D341Med (cell line): Measurements from ENCODE around the gene METTL15.
"Not testable (repeated sequence)": the region's sequence is repeated elsewhere in the genome, so short reads cannot be mapped to it uniquely, and the experiment has no call there.

Experiments used
- DNase-seq: peaks from one replicate; pipeline ENCODE4 v3.0.0; 2012; ENCODE audit warnings: low spot score

METTL15 gene

DNA sequence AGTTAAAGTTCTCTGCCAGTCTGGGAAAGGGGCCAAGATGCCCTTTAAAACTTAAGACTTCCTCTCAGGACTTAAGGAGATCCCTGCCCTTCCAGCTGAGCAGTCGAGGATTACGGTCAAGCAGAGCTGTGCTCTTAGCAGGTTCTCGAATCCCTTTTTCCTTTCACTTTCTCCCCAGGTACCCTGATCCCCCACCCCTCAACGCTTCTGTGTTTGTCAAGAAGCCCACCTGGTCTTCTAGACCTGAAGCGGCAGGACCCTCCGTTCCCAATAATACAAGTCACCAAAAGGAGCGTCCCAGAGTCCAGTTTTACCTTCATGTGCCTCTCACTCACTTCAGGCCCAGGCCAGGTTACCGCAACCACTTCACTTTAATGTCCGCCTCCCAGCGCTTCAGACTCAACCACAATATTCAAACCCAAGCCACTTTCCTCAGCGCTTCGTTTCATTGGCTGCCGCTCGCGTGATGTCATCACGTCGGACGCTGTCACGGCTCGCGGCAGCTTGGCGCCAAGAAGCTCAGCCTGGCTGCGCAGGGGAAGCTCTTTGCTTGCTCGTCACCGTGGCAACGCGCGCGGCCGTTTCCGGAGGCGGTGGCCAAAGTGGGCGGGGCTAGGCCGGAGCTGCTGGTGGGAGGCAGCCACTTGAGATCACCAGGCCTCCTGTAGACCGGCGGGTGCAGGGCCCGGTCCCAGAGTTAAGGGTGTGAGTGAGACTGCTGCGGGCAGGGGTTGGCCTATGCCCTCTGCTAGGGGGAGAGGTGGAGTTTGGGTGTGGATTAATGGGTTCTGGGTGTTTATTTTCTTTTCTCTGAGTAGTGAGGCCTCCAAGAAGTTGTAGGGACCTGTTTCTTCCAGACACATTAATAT lies at the start of gene METTL15, which contains the start of gene KIF18A:
Gene METTL15 (plus strand): TSS at position 639 of the 869 bp plus-strand sequence. CDS start 4,947 bp downstream, outside the sequence.
Gene KIF18A (minus strand): TSS at position 407 of the 869 bp plus-strand sequence. CDS start 10,209 bp downstream, outside the sequence.
- peak; percentile 95 for DNase-seq

DNA sequence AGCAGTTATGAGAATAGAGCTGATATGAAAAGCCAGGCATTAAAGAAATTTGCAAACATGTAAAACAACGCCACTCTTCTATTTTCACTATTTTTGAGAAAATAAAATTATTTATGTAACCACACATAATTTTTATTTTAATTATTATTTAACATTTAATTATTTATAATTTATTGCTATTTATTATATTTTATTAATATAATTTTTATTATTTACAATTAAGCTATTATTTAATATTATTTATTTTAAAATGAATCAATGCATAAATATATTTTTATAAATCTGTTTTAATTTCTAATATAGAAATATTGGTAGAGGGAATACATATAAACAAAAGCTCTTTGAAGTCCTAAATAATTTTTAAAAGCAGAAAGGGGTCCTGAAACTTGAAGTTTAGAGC lies 36.9 kb upstream of the METTL15 start:
- DNase-seq = no peak

- no peak for DNase-seq
These were observed 35.9 kb upstream of the METTL15 start for GRCh38 chr11:28072321-28072720.

DNA sequence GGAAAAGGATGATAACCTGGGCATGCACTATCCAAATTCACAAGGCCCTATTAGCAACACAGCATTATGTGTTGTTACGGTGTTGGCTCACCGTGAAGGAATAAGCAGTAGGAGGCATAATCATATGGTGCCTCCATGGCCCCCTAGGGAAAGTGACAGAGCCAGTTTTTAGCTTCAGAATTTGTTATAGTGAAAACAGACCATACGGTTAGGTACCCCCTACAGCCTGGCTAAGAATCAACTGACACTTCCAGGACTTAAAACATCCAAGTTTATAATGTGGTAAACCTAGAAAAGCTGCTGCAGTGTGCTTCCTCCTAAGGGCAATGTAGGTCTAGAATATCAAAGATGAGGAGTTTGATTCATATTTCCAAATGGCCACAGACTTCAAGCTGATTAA lies 30.7 kb upstream of the METTL15 start:
- DNase-seq = no peak

- DNase-seq = no peak
These were observed 25.1 kb upstream of the METTL15 start for GRCh38 chr11:28083118-28083517.

GRCh38 chr11:28086569-28086968 lies 21.6 kb upstream of the METTL15 start:
- DNase-seq = no peak

- not testable (repeated sequence) for DNase-seq
These were observed 21.0 kb upstream of the METTL15 start for GRCh38 chr11:28087192-28087591.

DNA sequence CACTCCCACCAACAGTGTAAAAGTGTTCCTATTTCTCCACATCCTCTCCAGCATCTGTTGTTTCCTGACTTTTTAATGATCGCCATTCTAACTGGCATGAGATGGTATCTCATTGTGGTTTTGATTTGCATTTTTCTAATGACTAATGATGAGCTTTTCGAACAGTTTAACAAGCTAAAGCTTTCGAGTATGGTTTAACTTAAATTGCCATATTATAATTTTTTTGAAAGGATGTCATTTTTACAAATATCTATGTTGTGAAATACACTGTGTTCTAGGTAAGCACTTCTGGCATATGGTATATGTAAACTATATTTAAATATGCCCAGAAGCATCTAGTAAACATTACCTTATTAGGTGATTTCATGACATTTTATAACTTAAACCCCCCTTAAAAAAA lies 20.5 kb upstream of the METTL15 start:
- not testable (repeated sequence) for DNase-seq

GRCh38 chr11:28089378-28089777 lies 18.8 kb upstream of the METTL15 start:
- DNase-seq = no peak

DNA sequence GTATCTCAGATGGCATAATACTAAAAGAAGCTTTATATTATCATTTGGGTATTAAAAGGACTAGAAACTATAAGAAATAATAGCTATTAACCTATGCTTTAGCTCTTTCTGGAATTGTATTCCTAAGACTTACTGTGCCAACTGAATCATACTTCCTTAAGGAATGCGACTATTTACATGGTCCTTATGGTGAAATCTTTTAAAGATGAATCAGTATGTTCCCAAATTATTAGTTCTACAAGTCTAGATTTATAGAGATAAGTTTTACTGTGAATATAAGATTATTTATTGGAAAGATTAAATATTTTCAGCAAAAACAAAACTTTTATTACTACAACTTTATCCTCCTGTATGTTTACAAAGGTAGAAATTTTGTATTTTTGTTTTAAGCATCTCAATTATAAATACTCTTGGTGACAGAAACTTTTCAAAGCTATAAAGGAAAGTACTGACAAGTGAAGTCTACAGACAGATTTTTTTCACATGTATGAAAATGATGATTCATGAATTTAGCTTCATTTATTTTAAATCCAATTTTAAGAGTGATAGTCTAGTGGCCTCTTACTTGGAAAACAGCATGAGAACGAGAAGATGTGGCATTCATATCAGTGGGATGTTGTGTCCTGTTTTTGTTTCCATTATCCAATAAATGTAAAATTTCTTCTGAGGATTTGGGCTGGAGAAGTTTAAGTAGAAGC lies 18.0 kb upstream of the METTL15 start:
- no peak for DNase-seq

DNA sequence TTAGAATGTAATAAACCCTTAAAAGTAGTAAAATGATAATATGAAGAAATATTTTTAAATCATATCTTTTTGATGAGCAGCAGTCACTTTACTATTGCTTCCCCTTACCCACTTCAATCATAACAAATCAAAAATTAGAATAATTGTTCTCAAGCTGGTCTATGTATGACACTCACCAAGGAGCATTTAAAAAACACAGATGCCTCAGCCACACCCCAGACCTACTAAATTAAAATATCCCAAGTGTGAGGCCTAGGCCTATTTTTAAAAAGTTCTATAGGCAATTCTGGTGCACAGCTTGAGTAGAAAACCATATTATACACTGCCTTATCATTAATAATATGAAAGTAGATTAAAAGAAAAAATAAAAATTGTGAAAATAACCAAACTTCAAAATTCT lies 15.4 kb upstream of the METTL15 start:
- DNase-seq = no peak

DNA sequence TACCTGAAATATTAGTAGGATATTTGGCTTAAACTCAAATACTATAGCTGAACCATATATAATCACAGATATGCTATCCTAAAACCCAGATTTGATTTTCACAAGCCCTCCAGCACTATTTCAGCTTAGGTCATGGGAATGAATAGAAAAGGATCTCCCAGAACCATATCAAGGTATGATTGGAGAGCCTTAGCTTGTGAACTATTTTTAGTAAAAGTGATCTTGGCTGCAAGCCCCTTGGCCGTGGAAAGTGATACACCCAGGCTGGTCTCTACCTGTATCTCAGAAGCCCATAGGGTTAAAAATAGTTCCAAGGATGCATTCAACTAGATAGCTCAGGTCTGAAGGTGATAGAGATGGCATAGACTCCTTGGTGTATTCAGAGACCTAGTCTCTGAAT lies 9.9 kb upstream of the METTL15 start:
- no peak for DNase-seq

GRCh38 chr11:28099715-28100114 lies 8.5 kb upstream of the METTL15 start:
- no peak for DNase-seq

GRCh38 chr11:28100665-28101064 lies 7.5 kb upstream of the METTL15 start:
- DNase-seq = no peak

- DNase-seq = not testable (repeated sequence)
These were observed 5.9 kb upstream of the METTL15 start for GRCh38 chr11:28102300-28102699.

GRCh38 chr11:28104425-28104824 lies 3.8 kb upstream of the METTL15 start:
- DNase-seq = no peak

DNA sequence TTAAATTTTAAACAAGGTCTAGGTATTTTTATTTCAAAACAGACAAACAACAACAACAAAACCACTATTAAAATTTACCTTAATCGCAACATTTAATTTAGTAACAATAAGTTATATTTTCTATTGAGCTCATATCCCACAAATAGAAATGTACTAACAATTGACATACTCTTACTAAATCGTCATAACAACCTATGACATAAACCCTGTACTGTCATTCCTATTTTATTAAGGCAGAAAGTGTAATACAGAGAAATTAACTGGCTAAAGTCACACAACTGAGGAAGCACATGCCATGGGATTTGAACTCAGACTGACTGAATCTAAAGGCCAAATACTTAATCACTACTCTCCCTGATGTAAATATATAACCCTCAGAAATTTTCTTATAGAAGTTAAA lies 3.2 kb upstream of the METTL15 start:
- no peak for DNase-seq

DNA sequence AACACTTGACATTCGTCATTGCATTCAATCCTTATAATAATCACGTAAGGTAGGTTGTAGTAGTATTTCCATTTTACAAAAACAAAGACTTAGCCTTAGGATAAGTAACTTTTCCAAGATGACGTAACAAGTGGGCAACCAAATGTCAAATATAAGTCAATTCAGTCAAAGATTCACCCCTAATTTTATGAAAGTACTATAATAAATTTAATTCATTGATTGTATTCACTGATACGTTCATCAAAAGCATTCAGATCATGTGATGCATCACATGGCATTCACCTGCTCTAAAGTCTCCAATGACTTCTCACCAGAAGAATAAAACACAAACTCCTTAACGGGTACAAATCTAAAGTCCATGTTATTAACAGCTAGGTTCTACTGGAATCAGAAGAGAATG lies 2.3 kb upstream of the METTL15 start:
- DNase-seq = no peak

DNA sequence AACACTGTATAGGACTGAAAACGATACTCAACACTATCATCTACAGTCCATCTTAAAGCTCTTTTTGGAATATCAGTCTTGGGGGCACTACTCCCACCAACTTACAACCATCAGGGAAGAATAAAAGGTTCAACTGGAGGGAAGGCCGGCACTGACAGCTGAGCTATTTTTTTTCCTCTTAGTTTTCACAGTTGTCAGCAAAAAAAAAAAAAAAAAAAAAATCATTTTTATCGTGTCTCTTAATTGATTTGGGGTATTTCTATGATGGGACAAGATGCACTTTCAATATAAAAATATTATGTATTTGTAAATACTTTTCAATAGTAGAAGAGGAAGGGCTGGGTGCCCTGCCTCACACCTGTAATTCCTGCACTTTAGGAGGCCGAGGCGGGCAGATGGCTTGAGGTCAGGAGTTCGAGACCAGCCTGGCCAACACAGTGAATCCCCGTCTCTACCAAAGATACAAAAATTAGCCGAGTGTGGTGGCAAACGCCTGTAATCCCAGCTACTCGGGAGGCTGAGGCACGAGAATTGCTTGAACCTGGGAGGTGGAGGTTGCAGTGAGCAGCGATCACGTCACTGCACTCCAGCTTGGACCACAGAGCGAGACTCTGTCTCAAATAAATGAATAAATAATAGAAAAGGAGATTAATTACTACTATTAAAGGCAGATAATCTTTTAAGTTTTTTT lies 1.7 kb upstream of the METTL15 start:
- DNase-seq = no peak

DNA sequence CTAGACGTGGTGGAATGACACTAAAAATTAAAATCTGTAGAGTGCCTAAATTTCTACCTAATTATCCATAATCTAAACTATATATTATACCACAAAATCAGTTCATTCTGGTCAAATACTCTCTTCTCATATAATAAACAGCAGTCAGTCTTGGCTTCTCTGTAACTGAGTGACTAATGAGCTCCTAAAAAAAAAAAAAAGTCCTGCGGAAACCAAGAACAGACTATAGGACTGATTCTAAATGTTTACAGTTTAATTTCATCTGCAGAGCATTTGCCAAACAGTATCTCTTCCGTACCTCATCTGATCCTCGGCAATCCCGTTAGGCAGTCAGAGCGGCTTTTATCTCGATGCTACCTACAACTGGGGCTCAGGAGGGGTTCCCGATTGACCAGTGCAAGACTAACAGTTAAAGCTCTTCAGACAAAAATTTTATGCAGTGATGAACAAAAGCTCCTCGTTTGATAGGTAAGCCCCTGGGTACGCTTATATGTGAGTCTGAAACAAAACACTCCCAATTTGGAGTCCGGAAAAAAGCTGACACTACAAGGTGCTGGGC lies 918 bp upstream of the METTL15 start:
- DNase-seq = peak; percentile 25

DNA sequence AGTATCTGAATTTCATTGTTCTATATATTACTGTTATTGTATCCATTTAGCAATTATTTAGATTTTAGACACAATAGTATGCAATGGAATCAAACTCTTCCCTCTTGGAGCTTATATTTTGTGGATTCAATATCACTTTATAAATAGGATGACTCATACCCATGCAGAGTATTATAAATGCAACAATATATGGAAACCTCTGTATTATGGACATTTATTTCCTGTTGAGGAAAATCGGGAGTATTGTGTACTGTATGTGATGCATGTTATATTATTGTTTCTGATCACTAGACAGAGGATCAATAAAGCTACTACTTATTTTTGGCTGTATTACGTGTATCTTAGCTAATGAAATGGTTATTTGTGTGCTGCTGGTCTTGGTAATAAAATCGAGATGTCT lies 770 bp downstream of the METTL15 start:
- DNase-seq = no peak

GRCh38 chr11:28110108-28110820 lies 2.1 kb downstream of the METTL15 start:
- no peak for DNase-seq
